ENCODE results near the gene CDKN2AIPNL. TPM values are rescaled to one million over a fixed set of nuclear protein-coding genes. Genes with fewer than 3 reads are reported as not detected.

Gene CDKN2AIPNL
- total RNA-seq, 1 experiment from 2014 or later: 38.2 TPM

DNA sequence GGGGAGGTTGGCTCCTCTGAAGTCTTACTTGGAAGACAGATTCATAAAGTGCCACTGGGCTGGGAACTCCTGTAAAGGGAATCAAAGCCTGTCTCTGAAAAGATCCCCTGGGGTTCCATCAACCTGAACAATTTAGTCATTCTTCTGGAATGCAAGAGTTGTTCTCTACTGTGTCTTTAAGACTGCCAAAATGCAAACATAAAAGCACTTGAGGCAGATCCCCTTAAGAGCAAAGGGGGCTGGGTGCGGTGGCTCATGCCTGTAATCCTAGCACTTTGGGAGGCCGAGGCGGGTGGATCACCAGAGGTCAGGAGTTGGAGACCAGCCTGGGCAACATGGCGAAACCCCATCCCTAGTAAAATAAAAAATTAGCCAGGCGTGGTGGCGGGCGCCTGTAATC lies 16.7 kb downstream of the CDKN2AIPNL start:
- BruUV-seq (replicated peaks): no TSS peak
- Histone ChIP-seq H3K9ac (ENCODE audit: low read length) (no peak overlapping the region), H3F3A (ENCODE audit: low read length, unreplicated experiment) (no peaks in the 10 kb centered on the region), H3K4me1 (ENCODE audit: insufficient read depth, low read length) (peaks cover 35% of the 10 kb centered on the region), H2AFZ (ENCODE audit: low read length) (no peak overlapping the region), H3K79me2 (ENCODE audit: low read length) (no peaks in the 10 kb centered on the region), H3K9me3 (ENCODE audit: low read length) (no peaks in the 10 kb centered on the region), H3K4me3 (ENCODE audit: low read length) (no peak overlapping the region), H3K27me3 (ENCODE audit: low read length) (no peaks in the 10 kb centered on the region), H4K20me1 (ENCODE audit: low read length) (peaks cover 5% of the 10 kb centered on the region; the same call in 1 of the 2 replicates), H3K4me2 (ENCODE audit: low read length) (no peak overlapping the region), H3K9me2 (replicated peaks; ENCODE audit: low read length) (no peaks in the 10 kb centered on the region), H3K27ac (ENCODE audit: low read length) (no peak overlapping the region), H3K36me3 (ENCODE audit: low read depth, low read length) (peaks cover 24% of the 10 kb centered on the region)
- intact Hi-C loops (cut with micrococcal nuclease): loop anchor here (5.0 kb wide), 1 partner anchor 192 kb away; no protein-coding TSS in a partner anchor
- DNase-seq: no peak
- ChIA-PET POLR2A (ENCODE audit: unreplicated experiment) (no interaction called here), CTCF (no interaction called here)
- TF ChIP-seq EZH2 (IDR thresholded peaks at IDR 0.05; ENCODE audit: low read length, unreplicated experiment) (no peak), EZH2phosphoT487 (IDR thresholded peaks at IDR 0.05; ENCODE audit: borderline replicate concordance, low read length) (no peak)
- TF ChIP-seq, protein P1, sequence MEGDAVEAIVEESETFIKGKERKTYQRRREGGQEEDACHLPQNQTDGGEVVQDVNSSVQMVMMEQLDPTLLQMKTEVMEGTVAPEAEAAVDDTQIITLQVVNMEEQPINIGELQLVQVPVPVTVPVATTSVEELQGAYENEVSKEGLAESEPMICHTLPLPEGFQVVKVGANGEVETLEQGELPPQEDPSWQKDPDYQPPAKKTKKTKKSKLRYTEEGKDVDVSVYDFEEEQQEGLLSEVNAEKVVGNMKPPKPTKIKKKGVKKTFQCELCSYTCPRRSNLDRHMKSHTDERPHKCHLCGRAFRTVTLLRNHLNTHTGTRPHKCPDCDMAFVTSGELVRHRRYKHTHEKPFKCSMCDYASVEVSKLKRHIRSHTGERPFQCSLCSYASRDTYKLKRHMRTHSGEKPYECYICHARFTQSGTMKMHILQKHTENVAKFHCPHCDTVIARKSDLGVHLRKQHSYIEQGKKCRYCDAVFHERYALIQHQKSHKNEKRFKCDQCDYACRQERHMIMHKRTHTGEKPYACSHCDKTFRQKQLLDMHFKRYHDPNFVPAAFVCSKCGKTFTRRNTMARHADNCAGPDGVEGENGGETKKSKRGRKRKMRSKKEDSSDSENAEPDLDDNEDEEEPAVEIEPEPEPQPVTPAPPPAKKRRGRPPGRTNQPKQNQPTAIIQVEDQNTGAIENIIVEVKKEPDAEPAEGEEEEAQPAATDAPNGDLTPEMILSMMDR (conservative IDR thresholded peaks at IDR 0.05; ENCODE audit: low read depth, low read length): no peak
- ATAC-seq: no peak

DNA sequence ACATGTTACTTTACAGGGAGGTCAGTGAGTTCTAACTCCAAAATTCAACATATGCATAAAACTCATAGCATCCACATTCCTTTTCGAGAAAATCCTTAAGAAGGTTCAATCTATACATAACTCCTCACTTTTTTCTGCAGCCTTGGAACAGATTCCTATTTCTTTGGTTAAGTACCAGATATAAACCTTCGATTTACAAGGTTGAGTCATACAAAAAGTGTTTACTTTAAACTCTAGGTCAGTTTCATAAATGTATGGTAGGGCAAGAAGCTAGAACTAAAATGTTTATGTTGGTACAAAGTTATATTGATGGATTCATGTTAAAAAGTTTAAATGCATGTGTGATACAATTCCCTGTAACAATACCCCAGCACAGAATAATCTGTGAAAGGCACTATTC lies 19.4 kb downstream of the CDKN2AIPNL start:
- H3K4me2 ChIP-seq (ENCODE audit: low read length): 0 out of 2 replicates have a peak overlapping the region, but pooled peaks have one; percentile 7
- H3K9me3 ChIP-seq (ENCODE audit: low read length): no peaks in the 10 kb centered on the region
- no peak overlapping the region for H2AFZ ChIP-seq (ENCODE audit: low read length)
- no peaks in the 10 kb centered on the region for H3K79me2 ChIP-seq (ENCODE audit: low read length)
- TF ChIP-seq, protein P1 (conservative IDR thresholded peaks at IDR 0.05; ENCODE audit: low read depth, low read length): no peak
- TF ChIP-seq EZH2 (IDR thresholded peaks at IDR 0.05; ENCODE audit: low read length, unreplicated experiment) (no peak), EZH2phosphoT487 (IDR thresholded peaks at IDR 0.05; ENCODE audit: borderline replicate concordance, low read length) (no peak)
- DNase-seq (peak; percentile 69), ATAC-seq (peak; percentile 87)
- BruUV-seq (replicated peaks): no TSS peak
- ChIA-PET POLR2A (ENCODE audit: unreplicated experiment) (interaction anchor here (0.5 to 0.9 kb wide), 2 partner anchors 15 to 238 kb away, joined by 3 to 6 read pairs; no protein-coding TSS in a partner anchor), CTCF (no interaction called here)
- H3K36me3 ChIP-seq (ENCODE audit: low read depth, low read length): peaks cover 30% of the 10 kb centered on the region
- no peaks in the 10 kb centered on the region for H3K9me2 ChIP-seq (replicated peaks; ENCODE audit: low read length)
- no peaks in the 10 kb centered on the region for H3F3A ChIP-seq (ENCODE audit: low read length, unreplicated experiment)
- H3K4me1 ChIP-seq (ENCODE audit: insufficient read depth, low read length): peaks cover 31% of the 10 kb centered on the region
- no peak overlapping the region for H3K9ac ChIP-seq (ENCODE audit: low read length)
- no peak overlapping the region for H3K4me3 ChIP-seq (ENCODE audit: low read length)
- H4K20me1 ChIP-seq (ENCODE audit: low read length): peaks cover 5% of the 10 kb centered on the region; the same call in 1 of the 2 replicates
- H3K27me3 ChIP-seq (ENCODE audit: low read length): no peaks in the 10 kb centered on the region
- no peak overlapping the region for H3K27ac ChIP-seq (ENCODE audit: low read length)
- intact Hi-C loops (cut with micrococcal nuclease): loop anchor here (2.0 to 5.0 kb wide), 2 partner anchors 18 to 195 kb away; partner anchors contain the start of gene CDKN2AIPNL

DNA sequence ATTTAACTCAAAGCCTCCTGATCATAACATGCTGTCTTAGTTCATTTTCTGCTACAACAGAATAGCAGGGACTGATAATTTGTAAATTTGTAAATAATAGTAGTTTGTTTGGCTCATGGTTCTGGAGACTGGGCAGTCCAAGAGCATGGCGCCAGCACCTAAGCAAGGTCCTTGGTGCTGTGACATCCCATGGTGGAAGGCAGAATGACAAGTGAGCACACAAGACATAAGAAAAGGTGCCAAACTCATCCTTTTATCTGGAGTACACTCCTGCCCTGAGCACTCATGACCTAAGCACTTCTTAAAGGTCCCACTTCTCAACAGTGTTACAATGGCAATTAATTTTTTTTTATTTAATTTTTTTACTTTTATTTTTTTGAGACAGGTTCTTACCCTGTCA lies 24.2 kb downstream of the CDKN2AIPNL start:
- no peaks in the 10 kb centered on the region for H3F3A ChIP-seq (ENCODE audit: low read length, unreplicated experiment)
- no peaks in the 10 kb centered on the region for H3K79me2 ChIP-seq (ENCODE audit: low read length)
- TF ChIP-seq, protein P1 (conservative IDR thresholded peaks at IDR 0.05; ENCODE audit: low read depth, low read length): no peak
- no peak for TF ChIP-seq EZH2 (IDR thresholded peaks at IDR 0.05; ENCODE audit: low read length, unreplicated experiment)
- TF ChIP-seq EZH2phosphoT487 (IDR thresholded peaks at IDR 0.05; ENCODE audit: borderline replicate concordance, low read length): no peak
- no peaks in the 10 kb centered on the region for H3K9me2 ChIP-seq (replicated peaks; ENCODE audit: low read length)
- no peak overlapping the region for H3K9ac ChIP-seq (ENCODE audit: low read length)
- DNase-seq: no peak
- ChIA-PET POLR2A (ENCODE audit: unreplicated experiment) (no interaction called here), CTCF (interaction anchor here (0.7 kb wide), 1 partner anchor 16 kb away, joined by 3 read pairs; the partner anchor contains the start of gene UBE2B)
- H3K27ac ChIP-seq (ENCODE audit: low read length): no peak overlapping the region
- no TSS peak for BruUV-seq (replicated peaks)
- no peak for ATAC-seq
- H2AFZ ChIP-seq (ENCODE audit: low read length): no peak overlapping the region
- peaks cover 5% of the 10 kb centered on the region; the same call in 1 of the 2 replicates for H4K20me1 ChIP-seq (ENCODE audit: low read length)
- H3K9me3 ChIP-seq (ENCODE audit: low read length): no peaks in the 10 kb centered on the region
- intact Hi-C loops (cut with micrococcal nuclease): no loop called here
- peaks cover 15% of the 10 kb centered on the region for H3K4me1 ChIP-seq (ENCODE audit: insufficient read depth, low read length)
- no peak overlapping the region for H3K4me2 ChIP-seq (ENCODE audit: low read length)
- H3K27me3 ChIP-seq (ENCODE audit: low read length): no peaks in the 10 kb centered on the region
- H3K4me3 ChIP-seq (ENCODE audit: low read length): no peak overlapping the region
- H3K36me3 ChIP-seq (ENCODE audit: low read depth, low read length): peaks cover 23% of the 10 kb centered on the region

All from PC-3 (cell line).